H1 (cell line): ENCODE data around the gene C2orf76. TPM values are rescaled to one million over a fixed set of nuclear protein-coding genes. Genes with fewer than 3 reads are reported as not detected.

Source experiments
- polyA plus RNA-seq, 7 experiments: library from polyadenylated mRNA; depleted of rRNA in 3 of 7; stranded (reverse) in 5 of 7; unstranded in 2 of 7; fragments of >200 nt in 5 of 7; fragments of 200-250 nt in 2 of 7; gene quantifications; 1 replicate in 5 of 7; 2 replicates in 1 of 7; 4 replicates in 1 of 7; pipeline versions ENCODE4 v1.2.1 to v1.2.3, GENCODE V29; 2011 to 2013; ENCODE audit warnings: missing spikeins in 2 of 7, mixed read lengths in 2 of 7
- total RNA-seq: library from RNA; stranded (reverse); fragmentation: NEBNext Ultra II Directional; extraction: Animal tissue kit (Norgen Biotek cat#: 25700); gene quantifications from 2 replicates; pipeline ENCODE4 v1.2.1, GENCODE V29; 2021
- TF ChIP-seq, protein P1 (sequence below): fragments of 300-600 bp; sonication (generic); IDR thresholded peaks from 2 replicates; pipeline ENCODE4 v1.7.1; 2012; ENCODE audit warnings: low read length, moderate library complexity, mild to moderate bottlenecking, inconsistent platforms; ENCODE audit not compliant: insufficient replicate concordance

C2orf76 gene
- total and polyA plus RNA-seq, 2 of the 8 experiments (the other 6 are each of a cell fraction or from before 2014, with no cell fraction given), result 4.4 to 5.0 TPM

DNA sequence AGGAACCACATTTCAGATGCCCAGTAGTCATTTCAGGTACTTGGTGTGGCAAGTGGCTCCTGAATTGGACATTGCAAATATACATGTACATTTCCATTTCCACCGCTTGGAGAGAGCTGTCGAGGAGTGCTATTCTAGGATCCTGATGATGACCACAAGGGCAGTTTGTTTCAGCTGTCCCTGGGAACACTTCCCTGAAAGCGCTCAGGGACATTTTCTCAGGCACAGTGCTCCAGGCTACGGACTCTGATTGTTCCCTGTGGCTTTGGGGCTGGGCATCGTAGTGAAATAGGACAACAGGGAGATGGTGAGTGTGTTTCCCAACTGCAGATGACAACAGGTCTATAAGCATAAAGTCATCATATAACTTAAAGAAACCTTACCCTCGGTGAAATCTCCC, 3.2 kb upstream of the C2orf76 start (continued):
- TF ChIP-seq, protein P1, sequence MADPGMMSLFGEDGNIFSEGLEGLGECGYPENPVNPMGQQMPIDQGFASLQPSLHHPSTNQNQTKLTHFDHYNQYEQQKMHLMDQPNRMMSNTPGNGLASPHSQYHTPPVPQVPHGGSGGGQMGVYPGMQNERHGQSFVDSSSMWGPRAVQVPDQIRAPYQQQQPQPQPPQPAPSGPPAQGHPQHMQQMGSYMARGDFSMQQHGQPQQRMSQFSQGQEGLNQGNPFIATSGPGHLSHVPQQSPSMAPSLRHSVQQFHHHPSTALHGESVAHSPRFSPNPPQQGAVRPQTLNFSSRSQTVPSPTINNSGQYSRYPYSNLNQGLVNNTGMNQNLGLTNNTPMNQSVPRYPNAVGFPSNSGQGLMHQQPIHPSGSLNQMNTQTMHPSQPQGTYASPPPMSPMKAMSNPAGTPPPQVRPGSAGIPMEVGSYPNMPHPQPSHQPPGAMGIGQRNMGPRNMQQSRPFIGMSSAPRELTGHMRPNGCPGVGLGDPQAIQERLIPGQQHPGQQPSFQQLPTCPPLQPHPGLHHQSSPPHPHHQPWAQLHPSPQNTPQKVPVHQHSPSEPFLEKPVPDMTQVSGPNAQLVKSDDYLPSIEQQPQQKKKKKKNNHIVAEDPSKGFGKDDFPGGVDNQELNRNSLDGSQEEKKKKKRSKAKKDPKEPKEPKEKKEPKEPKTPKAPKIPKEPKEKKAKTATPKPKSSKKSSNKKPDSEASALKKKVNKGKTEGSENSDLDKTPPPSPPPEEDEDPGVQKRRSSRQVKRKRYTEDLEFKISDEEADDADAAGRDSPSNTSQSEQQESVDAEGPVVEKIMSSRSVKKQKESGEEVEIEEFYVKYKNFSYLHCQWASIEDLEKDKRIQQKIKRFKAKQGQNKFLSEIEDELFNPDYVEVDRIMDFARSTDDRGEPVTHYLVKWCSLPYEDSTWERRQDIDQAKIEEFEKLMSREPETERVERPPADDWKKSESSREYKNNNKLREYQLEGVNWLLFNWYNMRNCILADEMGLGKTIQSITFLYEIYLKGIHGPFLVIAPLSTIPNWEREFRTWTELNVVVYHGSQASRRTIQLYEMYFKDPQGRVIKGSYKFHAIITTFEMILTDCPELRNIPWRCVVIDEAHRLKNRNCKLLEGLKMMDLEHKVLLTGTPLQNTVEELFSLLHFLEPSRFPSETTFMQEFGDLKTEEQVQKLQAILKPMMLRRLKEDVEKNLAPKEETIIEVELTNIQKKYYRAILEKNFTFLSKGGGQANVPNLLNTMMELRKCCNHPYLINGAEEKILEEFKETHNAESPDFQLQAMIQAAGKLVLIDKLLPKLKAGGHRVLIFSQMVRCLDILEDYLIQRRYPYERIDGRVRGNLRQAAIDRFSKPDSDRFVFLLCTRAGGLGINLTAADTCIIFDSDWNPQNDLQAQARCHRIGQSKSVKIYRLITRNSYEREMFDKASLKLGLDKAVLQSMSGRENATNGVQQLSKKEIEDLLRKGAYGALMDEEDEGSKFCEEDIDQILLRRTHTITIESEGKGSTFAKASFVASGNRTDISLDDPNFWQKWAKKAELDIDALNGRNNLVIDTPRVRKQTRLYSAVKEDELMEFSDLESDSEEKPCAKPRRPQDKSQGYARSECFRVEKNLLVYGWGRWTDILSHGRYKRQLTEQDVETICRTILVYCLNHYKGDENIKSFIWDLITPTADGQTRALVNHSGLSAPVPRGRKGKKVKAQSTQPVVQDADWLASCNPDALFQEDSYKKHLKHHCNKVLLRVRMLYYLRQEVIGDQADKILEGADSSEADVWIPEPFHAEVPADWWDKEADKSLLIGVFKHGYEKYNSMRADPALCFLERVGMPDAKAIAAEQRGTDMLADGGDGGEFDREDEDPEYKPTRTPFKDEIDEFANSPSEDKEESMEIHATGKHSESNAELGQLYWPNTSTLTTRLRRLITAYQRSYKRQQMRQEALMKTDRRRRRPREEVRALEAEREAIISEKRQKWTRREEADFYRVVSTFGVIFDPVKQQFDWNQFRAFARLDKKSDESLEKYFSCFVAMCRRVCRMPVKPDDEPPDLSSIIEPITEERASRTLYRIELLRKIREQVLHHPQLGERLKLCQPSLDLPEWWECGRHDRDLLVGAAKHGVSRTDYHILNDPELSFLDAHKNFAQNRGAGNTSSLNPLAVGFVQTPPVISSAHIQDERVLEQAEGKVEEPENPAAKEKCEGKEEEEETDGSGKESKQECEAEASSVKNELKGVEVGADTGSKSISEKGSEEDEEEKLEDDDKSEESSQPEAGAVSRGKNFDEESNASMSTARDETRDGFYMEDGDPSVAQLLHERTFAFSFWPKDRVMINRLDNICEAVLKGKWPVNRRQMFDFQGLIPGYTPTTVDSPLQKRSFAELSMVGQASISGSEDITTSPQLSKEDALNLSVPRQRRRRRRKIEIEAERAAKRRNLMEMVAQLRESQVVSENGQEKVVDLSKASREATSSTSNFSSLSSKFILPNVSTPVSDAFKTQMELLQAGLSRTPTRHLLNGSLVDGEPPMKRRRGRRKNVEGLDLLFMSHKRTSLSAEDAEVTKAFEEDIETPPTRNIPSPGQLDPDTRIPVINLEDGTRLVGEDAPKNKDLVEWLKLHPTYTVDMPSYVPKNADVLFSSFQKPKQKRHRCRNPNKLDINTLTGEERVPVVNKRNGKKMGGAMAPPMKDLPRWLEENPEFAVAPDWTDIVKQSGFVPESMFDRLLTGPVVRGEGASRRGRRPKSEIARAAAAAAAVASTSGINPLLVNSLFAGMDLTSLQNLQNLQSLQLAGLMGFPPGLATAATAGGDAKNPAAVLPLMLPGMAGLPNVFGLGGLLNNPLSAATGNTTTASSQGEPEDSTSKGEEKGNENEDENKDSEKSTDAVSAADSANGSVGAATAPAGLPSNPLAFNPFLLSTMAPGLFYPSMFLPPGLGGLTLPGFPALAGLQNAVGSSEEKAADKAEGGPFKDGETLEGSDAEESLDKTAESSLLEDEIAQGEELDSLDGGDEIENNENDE, result no peak
